GM19455 (cell line): ENCODE measurements around the gene MPV17L.
"Not testable (repeated sequence)": the region's sequence is repeated elsewhere in the genome, so short reads cannot be mapped to it uniquely, and the experiment has no call there.

ENCODE experiments used
- ATAC-seq: cut with Tn5 transposase; IDR thresholded peaks from one replicate; pipeline ENCODE4 v1.9.1; 2021; ENCODE audit not compliant: unreplicated experiment

MPV17L gene

GRCh38 chr16:15407756-15408155 is 12.2 kb downstream of the MPV17L start:
- ATAC-seq: not testable (repeated sequence)

DNA sequence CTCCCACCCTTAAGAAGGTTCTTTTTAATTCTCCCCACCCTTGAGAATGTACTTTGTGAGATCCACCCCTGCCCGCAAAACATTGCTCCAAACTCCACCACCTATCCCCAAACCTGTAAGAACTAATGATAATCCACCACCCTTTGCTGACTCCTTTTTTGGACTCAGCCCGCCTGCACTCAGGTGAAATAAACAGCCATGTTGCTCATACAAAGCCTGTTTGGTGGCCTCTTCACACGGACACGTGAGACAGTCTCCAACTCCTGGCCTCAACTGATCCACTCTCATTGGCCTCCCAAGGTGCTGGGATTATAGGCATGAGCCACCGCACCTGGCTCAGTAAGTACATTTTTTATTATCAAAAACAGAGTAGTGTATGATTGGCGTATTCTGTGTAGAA is 13.9 kb downstream of the MPV17L start:
- not testable (repeated sequence) for ATAC-seq

DNA sequence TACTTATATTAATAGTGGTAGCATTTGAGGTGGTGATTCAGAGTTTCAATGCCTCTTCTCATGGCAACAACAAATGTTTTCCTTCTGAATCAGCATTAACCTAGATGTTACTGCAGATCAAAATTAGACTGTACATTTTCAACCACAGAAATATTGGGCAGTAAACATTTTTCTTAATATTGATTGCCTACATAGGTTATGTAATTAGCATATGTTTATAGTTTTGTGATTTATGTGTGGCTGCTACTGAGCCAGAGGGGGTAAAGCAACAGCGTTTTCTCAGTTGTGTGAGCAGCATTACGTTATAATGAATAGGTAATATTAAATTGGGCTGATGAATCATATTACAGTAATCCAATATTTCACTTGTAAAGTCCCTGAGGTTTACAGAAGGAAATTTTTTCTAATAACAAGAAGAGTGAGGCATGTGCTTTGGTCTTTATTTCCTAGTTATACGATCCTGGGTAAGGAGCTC is 20.0 kb downstream of the MPV17L start:
- ATAC-seq: no peak

- ATAC-seq: no peak
Observed at GRCh38 chr16:15417197-15417596, 21.6 kb downstream of the MPV17L start.

DNA sequence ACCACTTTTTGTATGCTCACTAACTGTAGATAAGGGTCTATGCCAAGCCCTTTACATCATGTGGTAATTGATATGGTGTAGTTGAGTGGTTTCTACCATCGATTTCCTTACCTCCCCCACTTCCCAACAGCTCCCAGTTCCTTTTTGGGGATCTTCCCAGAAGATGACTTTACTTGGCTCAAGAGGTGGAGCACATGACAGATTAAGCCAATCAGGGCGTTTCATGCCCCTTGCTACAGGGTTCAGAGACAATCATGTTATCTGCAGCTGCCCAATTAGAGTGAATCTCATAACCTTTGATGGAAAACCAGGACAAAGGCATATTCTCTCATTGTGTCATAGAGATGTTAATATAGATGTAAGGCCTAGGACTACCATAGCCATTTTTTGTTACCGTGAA is 22.7 kb downstream of the MPV17L start:
- no peak for ATAC-seq

DNA sequence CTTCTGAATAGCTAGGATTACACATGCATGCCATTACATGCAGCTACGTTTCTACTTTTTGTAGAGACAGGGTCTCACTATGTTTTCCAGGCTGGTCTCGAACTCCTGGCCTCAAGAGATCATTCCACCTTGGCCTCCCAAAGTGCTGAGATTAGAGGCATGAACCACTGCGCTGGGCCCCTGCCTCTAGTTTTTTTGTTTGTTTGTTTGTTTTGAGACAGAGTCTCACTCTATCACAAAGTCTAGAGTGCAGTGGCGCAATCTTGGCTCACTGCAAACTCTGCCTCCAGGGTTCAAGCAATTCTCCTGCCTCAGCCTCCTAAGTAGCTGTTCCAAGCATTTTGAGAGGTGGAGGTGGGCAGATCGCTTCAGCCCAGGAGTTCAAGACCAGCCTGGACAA is 26.1 kb downstream of the MPV17L start:
- not testable (repeated sequence) for ATAC-seq

DNA sequence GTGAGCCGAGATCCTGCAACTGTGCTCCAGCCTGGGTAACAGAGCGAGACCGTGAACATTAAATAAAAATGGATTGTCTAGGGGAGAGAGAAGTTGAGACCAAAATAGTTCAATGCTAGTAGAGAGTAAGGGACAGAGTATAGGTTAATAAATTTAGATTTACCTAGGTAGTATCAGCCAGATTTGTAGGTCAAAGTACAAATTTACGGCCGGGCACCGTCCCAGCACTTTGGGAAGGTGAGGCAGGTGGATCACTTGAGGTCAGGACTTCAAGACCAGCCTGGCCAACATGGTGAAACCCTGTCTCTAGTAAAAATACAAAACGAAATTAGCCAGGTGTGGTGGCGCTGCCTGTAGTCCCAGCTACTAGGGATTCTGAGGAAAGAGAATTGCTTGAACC is 26.7 kb downstream of the MPV17L start:
- ATAC-seq: no peak

GRCh38 chr16:15425861-15426260 is 30.3 kb downstream of the MPV17L start:
- no peak for ATAC-seq

DNA sequence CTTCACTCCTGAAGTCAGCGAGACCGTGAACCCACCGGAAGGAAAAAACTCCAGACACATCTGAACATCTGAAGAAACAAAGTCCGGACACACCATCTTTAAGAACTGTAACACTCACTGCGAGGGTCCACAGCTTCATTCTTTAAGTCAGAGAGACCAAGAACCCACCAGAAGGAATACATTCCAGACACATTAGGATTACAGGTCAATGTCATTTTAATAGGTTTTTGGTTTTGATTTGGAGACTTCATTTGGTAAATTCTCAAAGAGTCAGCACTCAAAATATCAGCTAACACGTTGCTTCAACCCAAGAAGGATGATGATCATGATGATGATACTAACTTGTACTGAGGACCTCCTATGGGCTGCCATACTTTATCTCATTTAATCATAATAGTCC is 31.2 kb downstream of the MPV17L start:
- ATAC-seq: no peak

DNA sequence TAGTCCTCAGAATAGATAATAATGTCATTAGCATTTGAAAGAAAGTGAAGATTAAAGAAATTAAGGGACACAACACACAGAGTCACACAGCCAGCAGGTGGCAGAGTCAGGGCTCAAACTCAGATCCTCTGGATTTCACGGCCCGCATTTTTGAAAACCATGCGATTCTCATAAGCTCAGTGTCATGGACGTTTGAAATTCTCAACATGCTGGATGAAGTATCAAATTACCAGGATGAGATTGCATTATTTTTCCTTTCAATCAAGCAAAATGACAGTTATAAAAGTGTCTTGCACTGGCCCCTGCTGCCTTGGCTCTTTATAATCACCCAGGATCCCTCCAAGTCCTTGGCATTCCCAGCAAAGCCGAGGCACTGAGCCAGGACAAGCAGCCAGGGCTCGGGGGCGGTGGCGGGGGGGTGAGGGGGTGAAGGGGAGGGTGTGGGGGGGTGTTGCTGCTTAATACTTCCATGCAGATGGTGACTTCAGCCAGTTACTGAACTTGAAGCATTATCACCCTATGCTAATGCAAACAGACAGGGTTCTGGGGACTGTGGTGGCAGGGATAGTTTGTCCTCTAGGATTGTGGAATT is 32.2 kb downstream of the MPV17L start:
- ATAC-seq: no peak

GRCh38 chr16:15430884-15431283 is 35.3 kb downstream of the MPV17L start:
- ATAC-seq: not testable (repeated sequence)

DNA sequence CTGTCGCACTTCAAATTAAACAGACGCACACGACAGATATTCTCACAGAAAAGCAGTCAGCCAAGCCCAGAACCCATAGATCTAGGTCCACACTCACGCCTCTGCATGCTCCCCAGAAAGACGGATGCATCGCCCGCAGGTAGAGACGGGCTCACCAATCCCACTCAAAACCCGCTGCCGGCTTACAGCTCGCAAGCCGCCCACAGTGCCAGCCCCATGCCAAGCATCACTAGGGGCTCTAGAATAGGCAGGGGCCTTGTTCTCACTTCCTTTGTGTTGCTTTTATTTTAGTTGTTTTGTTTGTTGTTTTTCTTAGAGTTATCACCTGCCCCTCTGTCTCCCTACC is 38.5 kb downstream of the MPV17L start:
- ATAC-seq: no peak

GRCh38 chr16:15434425-15435215 is 39.1 kb downstream of the MPV17L start, which contains the start of gene BMERB1:
Gene BMERB1, plus strand, starts transcription at chr16:15434588. Its CDS starts 66 bp downstream, at chr16:15434654.
- ATAC-seq: no peak

- ATAC-seq: no peak
Observed at GRCh38 chr16:15435216-15435864, 39.8 kb downstream of the MPV17L start.

GRCh38 chr16:15439102-15439501 is 43.5 kb downstream of the MPV17L start:
- no peak for ATAC-seq

DNA sequence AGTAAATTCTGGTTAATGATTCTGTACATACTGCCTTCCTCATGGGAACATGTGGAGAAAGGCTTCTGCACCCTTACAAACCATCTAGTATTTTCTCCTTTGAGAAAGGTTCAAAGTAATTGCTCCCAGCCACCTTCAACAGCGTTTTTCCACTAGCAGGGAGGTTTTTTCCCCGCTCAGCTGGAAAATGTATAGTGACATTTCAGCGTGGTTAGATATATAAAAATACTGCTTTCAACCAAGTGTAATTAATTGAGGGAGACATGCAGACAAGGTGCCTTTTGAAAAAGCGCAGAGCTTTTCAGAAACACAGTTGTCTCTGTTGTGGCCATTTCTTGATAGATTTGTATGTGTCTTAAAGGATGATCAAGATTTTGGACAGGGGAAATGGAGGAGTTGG is 44.0 kb downstream of the MPV17L start:
- ATAC-seq: no peak

- ATAC-seq: no peak
Observed at GRCh38 chr16:15440852-15441251, 45.3 kb downstream of the MPV17L start.

GRCh38 chr16:15442140-15442539 is 46.6 kb downstream of the MPV17L start:
- not testable (repeated sequence) for ATAC-seq

DNA sequence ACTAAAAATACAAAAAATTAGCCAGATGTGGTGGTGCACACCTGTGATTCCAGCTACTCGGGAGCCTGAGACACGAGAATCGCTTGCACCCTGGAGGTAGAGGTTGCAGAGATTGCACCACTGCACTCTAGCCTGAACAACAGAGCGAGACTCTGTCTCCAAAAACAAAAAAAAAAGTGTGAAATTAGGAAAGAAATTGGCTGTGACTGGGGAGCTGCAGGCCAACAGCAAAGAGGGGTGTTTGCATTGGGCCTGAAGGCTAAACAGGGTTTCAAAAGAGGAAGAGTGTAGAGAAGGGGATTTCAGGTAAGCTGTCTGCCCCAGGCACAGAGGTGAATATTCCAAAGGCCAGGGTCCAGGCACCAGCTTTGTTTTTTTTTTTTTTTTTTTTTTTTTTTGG is 48.2 kb downstream of the MPV17L start:
- no peak for ATAC-seq

- no peak for ATAC-seq
Observed at GRCh38 chr16:15444264-15444663, 48.7 kb downstream of the MPV17L start.

DNA sequence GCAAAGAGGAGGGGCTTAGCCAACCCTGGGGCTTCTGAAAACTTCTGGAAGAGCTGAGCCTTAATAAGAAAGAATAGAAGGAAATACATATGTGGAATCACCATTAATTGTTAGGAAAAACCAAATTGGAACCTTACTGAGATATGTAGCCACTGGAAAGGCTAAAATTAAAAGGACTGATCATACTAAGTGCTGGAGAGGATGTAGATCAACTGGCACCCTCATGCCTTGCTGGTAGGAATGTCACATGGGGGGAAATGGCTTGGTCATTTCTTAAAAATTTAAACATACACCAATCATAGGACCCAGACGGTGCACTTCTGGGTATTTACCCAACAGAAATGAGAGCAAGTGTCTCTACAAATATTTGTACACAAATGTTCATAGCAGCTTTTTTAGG is 49.9 kb downstream of the MPV17L start:
- ATAC-seq: no peak

DNA sequence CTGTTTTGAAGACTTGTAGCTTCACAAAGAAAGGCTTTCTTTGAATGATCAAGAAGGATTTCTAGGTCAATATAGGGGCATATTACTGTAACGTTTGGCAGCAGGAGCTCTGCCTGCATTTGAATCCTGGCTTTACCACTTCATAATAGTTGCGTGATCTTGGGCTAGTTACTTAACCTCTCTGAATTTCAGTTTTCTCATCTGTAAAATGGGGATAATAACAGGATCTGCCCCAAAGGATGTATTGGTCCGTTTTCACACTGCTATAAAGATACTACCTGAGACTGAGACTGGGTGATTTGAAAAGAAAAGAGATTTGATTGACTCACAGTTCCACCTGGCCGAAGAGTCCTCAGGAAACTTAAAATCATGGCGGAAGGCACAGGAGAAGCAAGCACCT is 51.3 kb downstream of the MPV17L start:
- ATAC-seq: no peak
